Retinal pigment epithelial cell (primary cell): ENCODE results near the gene GRID1.

Source experiments
- DNase-seq: peaks from one replicate; pipeline ENCODE4 v3.0.0-alpha.2; 2010; ENCODE audit warnings: low read depth
- H3K4me3 ChIP-seq: 2 replicates; pipeline ENCODE4 v1.5.1; 2011; ENCODE audit warnings: mild to moderate bottlenecking, low read length, control low read depth, moderate library complexity
- CTCF ChIP-seq: conservative IDR thresholded peaks from 2 replicates; pipeline ENCODE4 v1.5.1; 2011; ENCODE audit warnings: low read depth, low read length, control low read depth, inconsistent platforms

GRID1 gene

GRCh38 chr10:86410542-86411124 lies 44.0 kb upstream of the GRID1 start:
- DNase-seq = no peak
- H3K4me3 ChIP-seq = no peak overlapping the region
- no peak for TF ChIP-seq CTCF

- H3K4me3 ChIP-seq = no peak overlapping the region
- no peak for DNase-seq
- TF ChIP-seq CTCF = no peak
Observed at GRCh38 chr10:86409183-86409582, 42.6 kb upstream of the GRID1 start.

- no peak for TF ChIP-seq CTCF
- no peak for DNase-seq
- H3K4me3 ChIP-seq = no peak overlapping the region
Observed at GRCh38 chr10:86403183-86403797, 36.7 kb upstream of the GRID1 start.

- no peak for DNase-seq
- peak overlapping the region; percentile 28 for H3K4me3 ChIP-seq
- TF ChIP-seq CTCF = no peak
Observed at GRCh38 chr10:86402283-86402941, 35.8 kb upstream of the GRID1 start.

- no peak for DNase-seq
- H3K4me3 ChIP-seq = peak overlapping the region; percentile 55
- no peak for TF ChIP-seq CTCF
Observed at GRCh38 chr10:86401588-86402282, 35.1 kb upstream of the GRID1 start.

GRCh38 chr10:86400705-86401587 lies 34.4 kb upstream of the GRID1 start:
- TF ChIP-seq CTCF = peak; percentile 28
- H3K4me3 ChIP-seq = peak overlapping the region; percentile 55
- DNase-seq = no peak
